Hematopoietic multipotent progenitor cell treated with erythropoietin and hydrocortisone succinate and interleukin-3 and kit ligand, for 17 days (in vitro differentiated cells): ENCODE measurements around the gene UGT1A10.
"Not testable (repeated sequence)": the region's sequence is repeated elsewhere in the genome, so short reads cannot be mapped to it uniquely, and the experiment has no call there.

Source experiments
- DNase-seq: peaks from one replicate; pipeline ENCODE4 v3.0.0-alpha.2; 2015; ENCODE audit warnings: low spot score

Gene UGT1A10

GRCh38 chr2:233655943-233656342 lies 19.7 kb downstream of the UGT1A10 start:
- DNase-seq: not testable (repeated sequence)

GRCh38 chr2:233656443-233656842 lies 20.2 kb downstream of the UGT1A10 start:
- no peak for DNase-seq

GRCh38 chr2:233658610-233659009 lies 22.4 kb downstream of the UGT1A10 start:
- no peak for DNase-seq

GRCh38 chr2:233663911-233664310 lies 27.7 kb downstream of the UGT1A10 start:
- no peak for DNase-seq

GRCh38 chr2:233668605-233669260 lies 32.5 kb downstream of the UGT1A10 start:
- DNase-seq: no peak

- DNase-seq: no peak
Measured at GRCh38 chr2:233671290-233672161, 35.3 kb downstream of the UGT1A10 start, which contains the start of gene UGT1A9. Gene UGT1A9 (plus strand): TSS chr2:233671898. CDS start chr2:233671935, 37 bp downstream.

GRCh38 chr2:233672886-233673285 lies 36.6 kb downstream of the UGT1A10 start:
- DNase-seq: no peak

- DNase-seq: no peak
Measured at GRCh38 chr2:233673896-233674295, 37.6 kb downstream of the UGT1A10 start.

- no peak for DNase-seq
Measured at GRCh38 chr2:233674314-233674713, 38.1 kb downstream of the UGT1A10 start.

- DNase-seq: no peak
Measured at GRCh38 chr2:233674995-233675394, 38.7 kb downstream of the UGT1A10 start.

GRCh38 chr2:233676046-233676445 lies 39.8 kb downstream of the UGT1A10 start:
- DNase-seq: no peak

GRCh38 chr2:233679196-233679595 lies 42.9 kb downstream of the UGT1A10 start:
- no peak for DNase-seq

- no peak for DNase-seq
Measured at GRCh38 chr2:233680361-233681045, 44.3 kb downstream of the UGT1A10 start.

- no peak for DNase-seq
Measured at GRCh38 chr2:233681521-233682099, 45.4 kb downstream of the UGT1A10 start, which contains the start of gene UGT1A7. Gene UGT1A7 (plus strand): TSS chr2:233681901. CDS start chr2:233681938, 37 bp downstream.

- no peak for DNase-seq
Measured at GRCh38 chr2:233684640-233685039, 48.4 kb downstream of the UGT1A10 start.

- no peak for DNase-seq
Measured at GRCh38 chr2:233686928-233687327, 50.7 kb downstream of the UGT1A10 start.

- no peak for DNase-seq
Measured at GRCh38 chr2:233688341-233688740, 52.1 kb downstream of the UGT1A10 start.

GRCh38 chr2:233689031-233689430 lies 52.8 kb downstream of the UGT1A10 start:
- no peak for DNase-seq

- DNase-seq: no peak
Measured at GRCh38 chr2:233689501-233689900, 53.3 kb downstream of the UGT1A10 start.

- DNase-seq: no peak
Measured at GRCh38 chr2:233690444-233690843, 54.2 kb downstream of the UGT1A10 start.

- DNase-seq: no peak
Measured at GRCh38 chr2:233691443-233692433, 55.5 kb downstream of the UGT1A10 start.
